HEK293 (cell line): ENCODE data around the gene RHOBTB3.

Source experiments
- CTCF ChIA-PET: fragments of 350-600 bp; formaldehyde crosslinking; extraction: SDS; loops from one replicate; lab custom pipeline; 2021; ENCODE audit warnings: antibody characterized with exemption; lab: Yijun Ruan, JAX
- POLR2A ChIA-PET: fragments of 300-600 bp; formaldehyde crosslinking; extraction: SDS; loops from one replicate; lab custom pipeline; 2020; ENCODE audit warnings: antibody characterized with exemption, inconsistent platforms; lab: Yijun Ruan, JAX
- H3K27ac ChIP-seq: fragments of 200-500 bp; sonication (Bioruptor generic); 2 replicates; pipeline ENCODE4 v1.5.1; 2014; ENCODE audit warnings: low read depth, low read length, control low read depth, inconsistent platforms; ENCODE audit errors: extremely low read depth
- H3K36me3 ChIP-seq, 2 experiments: fragments of 200-500 bp in 1 of 2; sonication (Bioruptor generic) in 1 of 2; 1 replicate in 1 of 2; 2 replicates in 1 of 2; pipeline ENCODE4 v1.5.1; 2014 to 2017; ENCODE audit warnings: inconsistent platforms in 2 of 2, low read length in 2 of 2; ENCODE audit not compliant: control insufficient read depth in 2 of 2, insufficient read depth in 1 of 2
- H3K4me1 ChIP-seq: fragments of 200-500 bp; sonication (Bioruptor generic); 2 replicates; pipeline ENCODE4 v1.5.1; 2014; ENCODE audit warnings: mild to moderate bottlenecking, low read length, inconsistent platforms; ENCODE audit not compliant: control insufficient read depth, insufficient read depth
- H3K4me3 ChIP-seq: 2 replicates; pipeline ENCODE4 v1.5.1; 2011; ENCODE audit warnings: low read depth, mild to moderate bottlenecking, control low read depth, low read length, moderate library complexity
- H3K9me3 ChIP-seq: fragments of 200-500 bp; sonication (Bioruptor generic); 2 replicates; pipeline ENCODE4 v1.5.1; 2014; ENCODE audit warnings: low read depth, low read length, inconsistent platforms; ENCODE audit not compliant: control insufficient read depth, insufficient read depth
- GLI2 ChIP-seq: fragments of 450-650 bp; formaldehyde crosslinking; IDR thresholded peaks from 2 replicates; pipeline ENCODE4; 2017; ENCODE audit warnings: missing biosample characterization, missing genetic modification characterization, low read depth, borderline replicate concordance
- HOXD13 ChIP-seq: sonication (generic); formaldehyde crosslinking; IDR thresholded peaks from 2 replicates; pipeline ENCODE4 v1.8.0; 2022; ENCODE audit warnings: missing genetic modification reagents, borderline replicate concordance
- MEIS1 ChIP-seq: sonication (generic); formaldehyde crosslinking; IDR thresholded peaks from 2 replicates; pipeline ENCODE4 v1.8.1; 2022; ENCODE audit warnings: missing genetic modification reagents, mild to moderate bottlenecking, borderline replicate concordance
- PRDM1 ChIP-seq: fragments of 450-650 bp; formaldehyde crosslinking; IDR thresholded peaks from 2 replicates; pipeline ENCODE4; 2016; ENCODE audit warnings: missing biosample characterization, missing genetic modification characterization
- ZNF211 ChIP-seq: fragments of 450-650 bp; formaldehyde crosslinking; IDR thresholded peaks from 2 replicates; pipeline ENCODE4 v1.5.1; 2016; ENCODE audit warnings: low read depth, missing biosample characterization, missing genetic modification characterization
- ZNF23 ChIP-seq: fragments of 450-650 bp; formaldehyde crosslinking; IDR thresholded peaks from 2 replicates; pipeline ENCODE4 v1.5.1; 2016; ENCODE audit warnings: missing biosample characterization, missing genetic modification characterization, borderline replicate concordance
- ZNF350 ChIP-seq: fragments of 450-650 bp; formaldehyde crosslinking; IDR thresholded peaks from 2 replicates; pipeline ENCODE4 v1.5.0; 2017; ENCODE audit warnings: missing biosample characterization, mild to moderate bottlenecking, missing genetic modification characterization
- ZNF488 ChIP-seq: fragments of 450-650 bp; formaldehyde crosslinking; IDR thresholded peaks from 2 replicates; pipeline ENCODE4 v1.5.1; 2016; ENCODE audit warnings: missing biosample characterization, missing genetic modification characterization
- ZNF560 ChIP-seq: fragments of 450-650 bp; formaldehyde crosslinking; IDR thresholded peaks from 2 replicates; pipeline ENCODE4 v1.5.1; 2017; ENCODE audit warnings: missing biosample characterization, missing genetic modification characterization, borderline replicate concordance
- ZNF677 ChIP-seq: fragments of 450-650 bp; IDR thresholded peaks from 2 replicates; pipeline ENCODE4 v1.5.0; 2018; ENCODE audit warnings: missing biosample characterization, mild to moderate bottlenecking, missing genetic modification characterization, moderate library complexity
- ZNF791 ChIP-seq: fragments of 450-650 bp; formaldehyde crosslinking; IDR thresholded peaks from 2 replicates; pipeline ENCODE4 v1.5.1; 2016; ENCODE audit warnings: missing biosample characterization, missing genetic modification characterization
- ZNF830 ChIP-seq: fragments of 450-650 bp; IDR thresholded peaks from 2 replicates; pipeline ENCODE4 v1.5.0; 2018; ENCODE audit warnings: missing biosample characterization, missing genetic modification characterization, low read depth, mild to moderate bottlenecking, moderate library complexity
- TF ChIP-seq, protein P1 (sequence below): fragments of 450-650 bp; formaldehyde crosslinking; IDR thresholded peaks from 2 replicates; pipeline ENCODE4 v1.5.1; 2016; ENCODE audit warnings: missing biosample characterization, missing genetic modification characterization
- TF ChIP-seq, protein P2 (sequence below): sonication (generic); formaldehyde crosslinking; IDR thresholded peaks from 2 replicates; pipeline ENCODE4 v1.8.1; 2022; ENCODE audit warnings: mild to moderate bottlenecking, moderate library complexity, missing genetic modification reagents
- TF ChIP-seq, protein P3 (sequence below): fragments of 450-650 bp; formaldehyde crosslinking; IDR thresholded peaks from 2 replicates; pipeline ENCODE4 v1.5.1; 2017; ENCODE audit warnings: missing biosample characterization, missing genetic modification characterization

The RHOBTB3 gene

DNA sequence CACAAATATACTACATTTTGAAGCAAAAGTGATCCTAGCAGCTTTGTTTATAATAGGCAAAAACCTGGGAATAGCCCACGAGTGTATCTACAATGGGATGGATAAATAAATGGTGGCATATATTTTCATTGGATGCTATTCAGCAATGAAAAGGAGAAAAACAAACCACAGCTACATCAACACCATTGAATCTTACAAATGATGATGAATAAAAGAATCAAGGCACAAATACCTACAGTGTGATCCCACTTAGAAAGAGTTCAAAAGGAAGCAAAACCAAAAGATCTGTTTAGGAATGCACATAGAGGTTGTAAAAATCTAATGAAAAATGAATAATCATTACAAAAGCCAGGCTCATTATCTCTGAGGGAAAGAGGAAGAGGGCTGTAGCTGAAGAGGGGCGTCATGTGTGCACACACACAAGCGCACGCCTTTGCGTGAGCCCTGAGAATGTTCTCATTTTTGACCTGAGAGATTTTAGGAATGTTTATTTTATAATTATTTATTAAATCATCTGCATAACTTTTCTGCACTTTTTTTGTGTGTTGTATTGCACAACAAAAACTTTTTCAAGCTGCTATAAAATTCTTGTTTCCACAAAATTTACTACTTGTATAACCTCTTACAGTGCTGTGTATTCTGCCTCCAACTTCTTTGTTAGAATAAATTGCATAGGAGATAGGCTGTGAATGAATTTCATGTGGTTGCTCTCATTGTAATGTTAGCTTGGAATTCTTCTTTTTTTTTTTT is 5.9 kb upstream of the RHOBTB3 start:
- H3K4me1 ChIP-seq, result peaks cover 7% of the 10 kb centered on the region
- no peak overlapping the region for H3K27ac ChIP-seq
- CTCF ChIA-PET, result interaction anchor here (0.6 to 1.5 kb wide), 3 partner anchors 61 to 423 kb away, joined by 3 to 4 read pairs (median 4); no protein-coding TSS in a partner anchor
- TF ChIP-seq ZNF830 (no peak), HOXD13 (CRISPR knock-in tag) (no peak), ZNF560 (no peak), ZNF488 (no peak), ZNF23 (no peak), ZNF350 (tag by site-specific recombination) (no peak), ZNF677 (tag by site-specific recombination) (no peak), GLI2 (tag by site-specific recombination) (no peak), ZNF791 (no peak), MEIS1 (CRISPR knock-in tag) (no peak), ZNF211 (tag by site-specific recombination) (no peak)
- TF ChIP-seq, protein P1, sequence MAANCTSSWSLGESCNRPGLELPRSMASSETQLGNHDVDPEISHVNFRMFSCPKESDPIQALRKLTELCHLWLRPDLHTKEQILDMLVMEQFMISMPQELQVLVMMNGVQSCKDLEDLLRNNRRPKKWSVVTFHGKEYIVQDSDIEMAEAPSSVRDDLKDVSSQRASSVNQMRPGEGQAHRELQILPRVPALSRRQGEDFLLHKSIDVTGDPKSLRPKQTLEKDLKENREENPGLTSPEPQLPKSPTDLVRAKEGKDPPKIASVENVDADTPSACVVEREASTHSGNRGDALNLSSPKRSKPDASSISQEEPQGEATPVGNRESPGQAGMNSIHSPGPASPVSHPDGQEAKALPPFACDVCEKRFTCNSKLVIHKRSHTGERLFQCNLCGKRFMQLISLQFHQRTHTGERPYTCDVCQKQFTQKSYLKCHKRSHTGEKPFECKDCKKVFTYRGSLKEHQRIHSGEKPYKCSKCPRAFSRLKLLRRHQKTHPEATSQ (tag by site-specific recombination), result no peak
- TF ChIP-seq, protein P2, sequence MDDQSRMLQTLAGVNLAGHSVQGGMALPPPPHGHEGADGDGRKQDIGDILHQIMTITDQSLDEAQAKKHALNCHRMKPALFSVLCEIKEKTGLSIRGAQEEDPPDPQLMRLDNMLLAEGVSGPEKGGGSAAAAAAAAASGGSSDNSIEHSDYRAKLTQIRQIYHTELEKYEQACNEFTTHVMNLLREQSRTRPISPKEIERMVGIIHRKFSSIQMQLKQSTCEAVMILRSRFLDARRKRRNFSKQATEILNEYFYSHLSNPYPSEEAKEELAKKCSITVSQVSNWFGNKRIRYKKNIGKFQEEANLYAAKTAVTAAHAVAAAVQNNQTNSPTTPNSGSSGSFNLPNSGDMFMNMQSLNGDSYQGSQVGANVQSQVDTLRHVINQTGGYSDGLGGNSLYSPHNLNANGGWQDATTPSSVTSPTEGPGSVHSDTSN (CRISPR knock-in tag), result no peak
- POLR2A ChIA-PET, result interaction anchor here (1.8 kb wide), 1 partner anchor 79 kb away, joined by 4 read pairs; the partner anchor contains the start of gene RFESD
- H3K4me3 ChIP-seq, result no peak overlapping the region
- H3K36me3 ChIP-seq, result no peaks in the 10 kb centered on the region
- H3K9me3 ChIP-seq, result no peaks in the 10 kb centered on the region

GRCh38 chr5:95725937-95726810 is 5.0 kb upstream of the RHOBTB3 start:
- TF ChIP-seq, protein P3, sequence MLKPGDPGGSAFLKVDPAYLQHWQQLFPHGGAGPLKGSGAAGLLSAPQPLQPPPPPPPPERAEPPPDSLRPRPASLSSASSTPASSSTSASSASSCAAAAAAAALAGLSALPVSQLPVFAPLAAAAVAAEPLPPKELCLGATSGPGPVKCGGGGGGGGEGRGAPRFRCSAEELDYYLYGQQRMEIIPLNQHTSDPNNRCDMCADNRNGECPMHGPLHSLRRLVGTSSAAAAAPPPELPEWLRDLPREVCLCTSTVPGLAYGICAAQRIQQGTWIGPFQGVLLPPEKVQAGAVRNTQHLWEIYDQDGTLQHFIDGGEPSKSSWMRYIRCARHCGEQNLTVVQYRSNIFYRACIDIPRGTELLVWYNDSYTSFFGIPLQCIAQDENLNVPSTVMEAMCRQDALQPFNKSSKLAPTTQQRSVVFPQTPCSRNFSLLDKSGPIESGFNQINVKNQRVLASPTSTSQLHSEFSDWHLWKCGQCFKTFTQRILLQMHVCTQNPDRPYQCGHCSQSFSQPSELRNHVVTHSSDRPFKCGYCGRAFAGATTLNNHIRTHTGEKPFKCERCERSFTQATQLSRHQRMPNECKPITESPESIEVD (tag by site-specific recombination), result 0 out of 2 replicates have a peak, but pooled peaks have one; percentile 44
- TF ChIP-seq PRDM1 (tag by site-specific recombination), result no peak
- TF ChIP-seq, all 188 proteins: peak for 1
- Histone ChIP-seq H3K9me3 (no peaks in the 10 kb centered on the region), H3K27ac (no peak overlapping the region), H3K4me3 (no peak overlapping the region), H3K36me3 (no peaks in the 10 kb centered on the region), H3K4me1 (peaks cover 9% of the 10 kb centered on the region)
- ChIA-PET CTCF (interaction anchor here (0.6 to 1.5 kb wide), 3 partner anchors 55 to 424 kb away, joined by 4 read pairs; no protein-coding TSS in a partner anchor), POLR2A (interaction anchor here (1.8 kb wide), 1 partner anchor 79 kb away, joined by 4 read pairs; the partner anchor contains the start of gene RFESD)
